Right renal pelvis (tissue), 4 donors: Measurements from ENCODE around the gene ELK1. TPM values are rescaled to one million over a fixed set of nuclear protein-coding genes. Genes with fewer than 3 reads are reported as not detected.

ENCODE experiments used
- DNase-seq, 4 donors: peaks; one replicate each; pipeline ENCODE4 v3.0.0-alpha.2; 2013; ENCODE audit warnings: low read depth in 4 of 4, low spot score in 3 of 4, missing footprints in 1 of 4
- polyA plus RNA-seq, 4 donors: library from polyadenylated mRNA; unstranded; fragments of 120-200 nt; gene quantifications; one replicate each; pipeline ENCODE4 v1.2.1, GENCODE V29; 2013; ENCODE audit not compliant: insufficient read length in 4 of 4

The ELK1 gene
- polyA plus RNA-seq, 4 donors = 26.9 to 34.4 (median 31.8) TPM

DNA sequence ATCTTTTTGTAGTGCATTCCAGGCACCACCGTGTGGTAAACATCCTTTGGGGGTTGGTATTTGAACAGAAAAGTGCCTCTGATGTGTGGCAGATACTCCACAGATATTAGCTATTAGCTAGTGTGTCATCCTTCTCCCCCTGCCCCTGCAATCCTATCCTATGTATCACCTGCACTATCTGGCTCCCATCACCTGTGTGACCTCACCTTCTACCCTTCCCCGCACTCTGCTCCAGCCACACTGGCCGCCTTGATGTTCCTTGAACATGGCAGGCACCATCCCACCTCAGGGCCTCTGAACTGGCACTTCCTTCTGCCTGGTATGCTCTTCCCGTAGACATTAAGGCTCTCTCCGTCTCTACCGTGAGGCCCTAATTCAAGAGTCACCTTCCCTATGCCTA lies 3.7 kb downstream of the ELK1 start:
- DNase-seq = no peak

DNA sequence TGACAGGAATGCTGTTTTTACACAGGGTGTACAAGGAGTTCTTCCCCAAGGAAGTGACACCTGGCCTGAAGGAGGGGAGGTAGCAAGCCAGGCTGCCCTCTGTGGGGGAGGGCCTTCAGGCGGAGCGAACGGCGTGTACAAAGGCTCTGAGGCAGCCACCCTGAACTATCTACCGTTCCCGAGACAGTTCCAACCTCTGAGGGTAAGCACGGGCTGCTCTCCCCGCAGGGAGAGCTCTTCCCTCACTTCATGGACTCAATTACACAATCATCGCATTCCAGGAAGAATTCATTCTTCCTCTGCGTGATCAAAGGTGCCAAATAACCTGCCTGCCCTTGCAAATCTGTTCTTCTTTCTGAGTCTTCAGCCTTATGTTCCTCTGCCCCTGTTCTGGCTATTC lies 4.8 kb downstream of the ELK1 start:
- no peak for DNase-seq

GRCh38 chrX:47644557-47645091 lies 5.7 kb downstream of the ELK1 start:
- DNase-seq = no peak

DNA sequence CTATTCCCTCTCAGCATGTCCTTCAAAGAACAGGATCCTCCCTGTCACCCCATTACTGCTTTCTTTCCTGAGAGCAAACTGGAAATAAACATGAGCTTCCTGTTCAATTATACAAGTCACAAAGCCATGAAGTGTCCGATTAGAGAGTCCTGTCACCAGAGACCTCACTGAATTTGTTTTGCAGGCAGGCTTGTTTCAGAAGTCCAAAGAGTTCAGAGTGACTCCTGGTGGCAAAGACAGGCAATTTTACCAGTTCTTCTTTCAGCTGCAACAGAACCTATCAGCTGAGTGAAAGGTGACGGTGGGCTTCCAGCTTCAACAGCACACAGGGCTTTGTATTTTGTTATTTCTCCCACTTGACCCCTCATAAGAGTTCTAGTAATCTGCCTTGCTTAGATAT lies 6.4 kb downstream of the ELK1 start:
- no peak for DNase-seq

- no peak for DNase-seq
Observed at GRCh38 chrX:47638816-47639215, 11.5 kb downstream of the ELK1 start.

DNA sequence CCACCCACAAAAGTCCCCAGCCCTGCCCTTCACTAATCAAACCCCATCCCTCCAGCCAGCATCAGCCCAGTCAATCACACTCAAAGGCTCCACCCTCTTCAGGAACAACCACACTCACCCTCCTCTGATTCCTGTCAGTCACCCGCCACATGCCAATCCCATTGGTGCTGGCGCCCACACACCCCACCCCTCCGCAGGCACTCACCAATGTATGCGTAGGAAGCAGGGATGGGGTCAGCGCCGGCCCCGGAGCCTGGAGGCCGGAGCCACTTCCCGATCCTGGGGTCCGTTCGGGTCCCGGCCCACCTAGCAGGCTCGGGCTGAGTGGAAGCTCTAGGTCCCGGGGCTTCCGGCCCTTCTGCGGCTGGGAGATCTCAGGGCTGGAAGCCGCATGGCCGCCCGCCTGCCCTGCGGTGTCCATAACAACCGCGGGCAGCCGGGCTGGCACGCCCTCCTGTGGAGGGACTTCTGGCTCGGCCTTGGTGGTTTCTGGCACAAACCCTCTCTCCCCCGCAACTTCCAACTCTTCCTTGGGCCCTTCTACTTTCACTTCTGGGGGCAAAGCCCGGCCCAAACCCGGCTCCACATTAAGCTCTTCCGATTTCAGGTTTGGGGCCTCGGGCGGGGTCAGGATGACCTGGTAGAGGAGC lies 12.7 kb downstream of the ELK1 start:
- DNase-seq = no peak

GRCh38 chrX:47634871-47635575 lies 15.3 kb downstream of the ELK1 start:
- no peak for DNase-seq

- DNase-seq = no peak
Observed at GRCh38 chrX:47633689-47634590, 16.4 kb downstream of the ELK1 start.

- no peak for DNase-seq
Observed at GRCh38 chrX:47632666-47633065, 17.7 kb downstream of the ELK1 start.

- DNase-seq = no peak
Observed at GRCh38 chrX:47631676-47632075, 18.7 kb downstream of the ELK1 start.

DNA sequence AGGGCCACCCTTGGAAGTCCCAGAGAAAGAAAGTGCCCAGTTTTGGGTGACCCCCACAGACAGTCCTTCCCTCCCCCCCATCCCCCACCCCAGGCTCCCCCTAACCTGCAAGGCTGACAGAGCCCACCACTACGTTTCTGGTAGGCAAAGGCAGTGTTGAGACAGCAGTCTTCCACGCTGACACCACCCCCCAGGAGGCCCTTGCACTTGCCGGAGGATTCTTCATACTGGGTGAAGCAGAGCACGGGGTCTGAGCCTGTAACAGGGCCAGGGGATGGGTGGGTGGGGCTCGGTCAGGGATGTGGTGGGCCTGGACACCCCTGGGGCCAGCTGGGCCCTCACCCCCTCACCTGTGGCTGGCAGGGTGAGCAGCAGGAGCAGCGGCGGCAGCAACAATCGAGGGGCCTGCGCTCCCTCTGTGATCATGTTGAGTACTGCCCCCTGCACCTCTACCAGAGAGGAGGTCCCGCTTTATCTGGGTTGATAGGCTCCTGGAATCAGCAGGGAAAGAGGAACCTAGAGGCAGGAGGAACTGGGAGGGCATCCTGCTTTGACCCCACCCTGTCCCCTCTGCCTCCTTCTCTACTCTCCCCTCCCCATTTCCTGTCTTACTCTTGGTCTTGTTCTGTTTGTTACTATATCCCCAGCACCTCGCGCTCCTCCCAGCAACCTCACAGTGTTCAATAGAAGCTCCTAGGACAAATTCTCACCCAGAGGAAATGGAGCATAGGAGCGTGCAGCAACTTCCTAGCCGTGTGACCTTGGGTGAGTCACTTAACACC lies 20.8 kb downstream of the ELK1 start, which contains the start of gene CFP:
TSS of gene CFP (minus strand) at position 512 of the 782 bp plus-strand sequence. CDS start at position 426, 86 bp downstream.
- no peak for DNase-seq

GRCh38 chrX:47628982-47629381 lies 21.4 kb downstream of the ELK1 start:
- no peak for DNase-seq

DNA sequence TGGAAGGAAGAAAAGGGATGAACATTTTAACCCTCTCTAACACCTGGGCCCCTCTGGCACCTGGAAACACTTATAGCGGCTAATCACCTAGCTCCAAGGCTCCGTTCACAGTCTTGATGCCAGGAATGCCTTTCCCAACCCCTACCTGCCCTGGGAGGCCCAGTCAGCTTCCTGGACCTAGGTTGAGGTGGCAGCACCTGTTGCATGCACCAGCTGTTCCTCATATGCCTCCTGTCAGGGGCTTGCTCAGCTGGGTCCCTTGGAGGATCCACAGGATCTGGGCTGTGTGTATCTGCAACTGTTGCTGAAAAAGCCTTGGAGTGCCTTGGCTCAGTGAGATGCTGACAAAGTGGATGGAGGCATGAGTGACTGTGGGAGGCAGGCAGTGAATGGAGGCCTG lies 25.0 kb downstream of the ELK1 start:
- DNase-seq = no peak

DNA sequence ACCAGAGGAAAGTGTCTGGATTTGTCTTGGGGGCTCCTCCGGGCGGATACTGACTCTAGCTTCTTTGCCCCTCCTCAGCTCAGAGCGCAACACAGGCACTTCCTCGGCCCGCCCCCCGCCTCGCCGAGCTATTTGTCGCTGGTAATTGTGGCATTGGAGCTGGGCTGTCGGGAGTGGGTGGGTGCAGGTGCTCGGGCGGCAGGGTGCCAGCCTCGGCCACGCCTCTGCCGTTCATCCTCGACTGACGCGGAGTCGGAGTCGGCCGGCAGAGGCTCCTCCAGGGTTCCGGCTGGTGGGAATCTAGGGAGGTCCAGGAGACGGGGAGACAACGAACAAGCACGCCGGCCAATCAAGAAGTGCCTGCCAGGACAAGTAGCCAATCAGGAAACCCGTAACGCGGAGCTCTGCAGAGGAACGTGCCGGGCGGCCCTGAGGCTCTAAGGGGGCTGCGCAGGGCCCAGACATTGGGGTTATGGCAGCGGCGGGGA lies 26.8 kb downstream of the ELK1 start:
- peak; percentile 34 to 43 (median 40) for DNase-seq

DNA sequence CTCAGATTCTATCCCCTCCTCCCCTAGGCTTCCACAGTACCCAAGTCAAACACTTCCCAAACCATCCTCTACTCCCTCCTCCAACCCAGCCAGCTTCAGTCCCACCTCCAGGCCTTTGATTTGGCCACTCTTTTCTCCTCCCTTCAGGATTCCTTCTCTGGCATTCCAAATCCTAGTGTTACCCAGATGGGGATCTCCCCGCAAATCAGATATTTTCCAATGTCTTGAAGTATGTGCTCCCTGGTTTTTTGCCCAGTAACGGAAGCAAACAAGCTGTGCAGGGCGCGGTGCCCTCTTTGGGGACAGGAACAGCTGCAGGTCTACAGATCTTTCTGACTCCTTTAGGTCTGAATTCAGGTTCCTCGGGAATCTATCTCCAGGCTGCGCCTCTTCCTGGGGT lies 28.5 kb downstream of the ELK1 start:
- DNase-seq = no peak

DNA sequence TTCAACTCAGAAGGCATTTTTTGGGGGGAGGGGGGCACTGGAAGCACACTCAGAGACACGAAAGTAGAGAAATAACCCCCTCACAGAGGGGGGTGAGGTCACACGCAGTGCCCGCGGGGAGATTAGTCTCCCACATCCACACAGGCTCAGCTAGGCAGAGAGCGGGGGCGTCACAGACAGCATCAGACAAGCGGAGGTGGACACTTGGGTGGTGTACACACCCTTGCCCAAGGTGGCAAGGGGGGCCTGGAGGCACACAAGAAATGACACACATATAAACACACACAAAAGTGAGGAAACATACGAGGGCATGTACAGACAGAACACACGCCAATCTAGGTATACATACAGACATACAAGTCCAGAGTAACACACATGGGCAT lies 30.1 kb downstream of the ELK1 start:
- DNase-seq = no peak

GRCh38 chrX:47619486-47620302 lies 30.7 kb downstream of the ELK1 start, which contains the start of gene SYN1:
Gene SYN1, minus strand, starts transcription at chrX:47619857. Its CDS starts 129 bp downstream, at chrX:47619728.
- DNase-seq = peak; percentile 40 to 60 (median 46)

DNA sequence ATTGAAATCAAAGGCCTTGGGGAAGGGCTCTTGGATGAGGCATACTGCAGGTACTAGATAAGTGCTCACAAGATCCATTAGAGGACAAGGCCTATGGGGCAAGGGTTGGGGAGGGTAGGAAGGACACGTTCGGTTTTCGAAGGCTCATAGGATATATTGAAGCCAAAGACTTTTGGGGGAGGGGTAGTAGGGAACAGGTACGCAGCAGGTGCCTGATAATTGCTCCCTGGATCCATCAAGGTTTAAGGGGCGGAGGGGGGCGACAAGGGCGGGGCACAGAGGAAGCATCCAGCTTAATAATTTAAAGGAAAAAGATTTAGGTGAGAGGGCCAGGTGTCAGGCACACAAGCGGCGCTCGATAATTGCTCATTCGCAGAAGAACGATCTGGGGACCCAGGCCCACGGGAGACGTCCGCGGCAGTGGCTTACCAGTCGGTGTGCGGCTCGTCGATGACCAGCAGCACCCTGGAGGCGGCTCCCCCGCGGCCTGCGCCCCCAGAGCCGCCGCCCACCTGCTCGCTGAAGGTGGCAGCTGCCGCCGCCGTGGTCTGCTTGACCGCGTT lies 31.4 kb downstream of the ELK1 start:
- no peak for DNase-seq

- no peak for DNase-seq
Observed at GRCh38 chrX:47614618-47615017, 35.7 kb downstream of the ELK1 start.
